Hepatocyte (in vitro differentiated cells): Measurements from ENCODE around the gene APBB1IP. TPM values are rescaled to one million over a fixed set of nuclear protein-coding genes. Genes with fewer than 3 reads are reported as not detected.

ENCODE experiments used
- DNase-seq: peaks from one replicate; pipeline ENCODE4 v3.0.0-alpha.2; 2016; ENCODE audit warnings: low spot score
- H2AFZ ChIP-seq: fragments of 200-600 bp; sonication (generic); 2 replicates; pipeline ENCODE4 v1.6.0; 2016; ENCODE audit warnings: antibody characterized with exemption, mild to moderate bottlenecking
- H3K27ac ChIP-seq: fragments of 200-600 bp; sonication (generic); 2 replicates; pipeline ENCODE4 v1.5.1; 2016; ENCODE audit warnings: mild to moderate bottlenecking
- H3K27me3 ChIP-seq: fragments of 200-600 bp; sonication (generic); 2 replicates; pipeline ENCODE4 v1.6.1; 2016
- H3K36me3 ChIP-seq: fragments of 200-600 bp; sonication (generic); replicated peaks from 2 replicates; pipeline ENCODE4 v1.5.1; 2016; ENCODE audit warnings: low read depth; ENCODE audit not compliant: insufficient read depth
- H3K4me1 ChIP-seq: fragments of 200-600 bp; sonication (generic); 2 replicates; pipeline ENCODE4 v1.5.1; 2016; ENCODE audit warnings: mild to moderate bottlenecking, moderate library complexity; ENCODE audit not compliant: insufficient read depth
- H3K4me2 ChIP-seq: fragments of 200-600 bp; sonication (generic); 2 replicates; pipeline ENCODE4 v1.6.0; 2016
- H3K4me3 ChIP-seq: fragments of 200-600 bp; sonication (generic); 2 replicates; pipeline ENCODE4 v1.5.1; 2016; ENCODE audit warnings: mild to moderate bottlenecking
- H3K79me2 ChIP-seq: fragments of 200-600 bp; sonication (generic); 2 replicates; pipeline ENCODE4 v1.6.0; 2017; ENCODE audit warnings: mild to moderate bottlenecking
- H3K9me2 ChIP-seq: fragments of 200-600 bp; sonication (generic); replicated peaks from 2 replicates; pipeline ENCODE4 v1.6.0; 2017; ENCODE audit warnings: mild to moderate bottlenecking; ENCODE audit not compliant: insufficient read depth
- H3K9me3 ChIP-seq: fragments of 200-600 bp; sonication (generic); 2 replicates; pipeline ENCODE4 v1.5.1; 2016; ENCODE audit warnings: low read depth, mild to moderate bottlenecking
- H4K20me1 ChIP-seq: fragments of 200-600 bp; sonication (generic); 2 replicates; pipeline ENCODE4 v1.6.0; 2016; ENCODE audit warnings: mild to moderate bottlenecking; ENCODE audit not compliant: insufficient read depth, poor library complexity, severe bottlenecking
- CTCF ChIP-seq: fragments of 200-600 bp; sonication (generic); IDR thresholded peaks from 2 replicates; pipeline ENCODE4 v1.5.1; 2016; ENCODE audit warnings: antibody characterized with exemption, mild to moderate bottlenecking; ENCODE audit not compliant: poor library complexity
- EZH2 ChIP-seq: fragments of 200-600 bp; sonication (generic); IDR thresholded peaks from 2 replicates; pipeline ENCODE4 v1.6.1; 2016; ENCODE audit warnings: antibody characterized with exemption, mild to moderate bottlenecking, borderline replicate concordance
- EZH2phosphoT487 ChIP-seq: fragments of 200-600 bp; sonication (generic); IDR thresholded peaks from one replicate; pipeline ENCODE4 v1.6.1; 2018; ENCODE audit warnings: antibody characterized with exemption, mild to moderate bottlenecking, low read depth, moderate library complexity; ENCODE audit not compliant: unreplicated experiment, severe bottlenecking
- WGBS: methylation state at CpG from one replicate; pipeline ENCODE4 v1.1.6; 2016; ENCODE audit warnings: low lambda C conversion rate; ENCODE audit errors: missing lambda C conversion rate; 5-methylcytosine and 5-hydroxymethylcytosine counted together
- polyA plus RNA-seq: library from polyadenylated mRNA; unstranded; fragments of >200 nt; fragmentation: Nextera tagmentation; extraction: Ambion mirVana; gene quantifications from 2 replicates; pipeline ENCODE4 v1.2.1, GENCODE V29; 2016
- total RNA-seq: library from RNA; depleted of rRNA; stranded (reverse); fragments of >200 nt; gene quantifications from 2 replicates; pipeline ENCODE4 v1.2.3, GENCODE V29; 2014

APBB1IP gene
- total and polyA plus RNA-seq, 2 experiments from 2014 or later: 1.1 to 1.8 TPM

GRCh38 chr10:26555719-26556368, 117.7 kb downstream of the APBB1IP start:
- Histone ChIP-seq H3K4me3 (no peak overlapping the region), H4K20me1 (no peaks in the 10 kb centered on the region), H3K36me3 (no peaks in the 10 kb centered on the region), H3K27me3 (no peaks in the 10 kb centered on the region), H3K4me1 (peaks cover 8% of the 10 kb centered on the region), H3K9me2 (no peaks in the 10 kb centered on the region), H2AFZ (no peak overlapping the region), H3K27ac (peak overlapping the region; percentile 1), H3K9me3 (no peaks in the 10 kb centered on the region), H3K4me2 (no peak overlapping the region), H3K79me2 (no peaks in the 10 kb centered on the region)
- peak; percentile 75 for DNase-seq
- WGBS: 47% methylated on average over 8 of the region's 8 CpGs
- TF ChIP-seq EZH2phosphoT487 (no peak), EZH2 (no peak), CTCF (no peak)

GRCh38 chr10:26556748-26557640, 118.9 kb downstream of the APBB1IP start:
- Histone ChIP-seq H2AFZ (no peak overlapping the region), H3K4me1 (peaks cover 8% of the 10 kb centered on the region), H3K27ac (peak overlapping the region; percentile 1), H3K9me2 (no peaks in the 10 kb centered on the region), H3K79me2 (no peaks in the 10 kb centered on the region), H3K9me3 (no peaks in the 10 kb centered on the region), H3K4me2 (peak overlapping the region; percentile 20), H3K4me3 (no peak overlapping the region), H3K36me3 (no peaks in the 10 kb centered on the region), H3K27me3 (no peaks in the 10 kb centered on the region), H4K20me1 (no peaks in the 10 kb centered on the region)
- DNase-seq: peak; percentile 66
- no peak for TF ChIP-seq EZH2phosphoT487
- no peak for TF ChIP-seq EZH2
- peak; percentile 95 for TF ChIP-seq CTCF
- WGBS: 25% methylated on average over 9 of the region's 9 CpGs

- H3K36me3 ChIP-seq: no peaks in the 10 kb centered on the region
- no peaks in the 10 kb centered on the region for H3K9me2 ChIP-seq
- 58% methylated on average over 5 of the region's 5 CpGs for WGBS
- peaks cover 8% of the 10 kb centered on the region for H3K4me1 ChIP-seq
- H3K4me2 ChIP-seq: peak overlapping the region; percentile 20
- H3K27me3 ChIP-seq: no peaks in the 10 kb centered on the region
- H3K79me2 ChIP-seq: no peaks in the 10 kb centered on the region
- H2AFZ ChIP-seq: no peak overlapping the region
- H3K4me3 ChIP-seq: no peak overlapping the region
- TF ChIP-seq CTCF: no peak
- no peak for DNase-seq
- H3K27ac ChIP-seq: no peak overlapping the region
- no peaks in the 10 kb centered on the region for H4K20me1 ChIP-seq
- no peaks in the 10 kb centered on the region for H3K9me3 ChIP-seq
Observed at GRCh38 chr10:26557641-26558014, 119.5 kb downstream of the APBB1IP start.
